Progenitor cell of endocrine pancreas (in vitro differentiated cells): ENCODE data around the gene DDIT3. TPM values are rescaled to one million over a fixed set of nuclear protein-coding genes. Genes with fewer than 3 reads are reported as not detected.

ENCODE experiments used
- DNase-seq: peaks from one replicate; pipeline ENCODE4 v3.0.0; 2021; ENCODE audit warnings: low spot score; ENCODE audit not compliant: unreplicated experiment
- H3K27ac Mint-ChIP-seq: 2 replicates; pipeline ENCODE4 v1.8.0; 2021; ENCODE audit warnings: mild to moderate bottlenecking, moderate library complexity, mixed read lengths
- H3K27me3 Mint-ChIP-seq: 2 replicates; pipeline ENCODE4 v1.8.0; 2021; ENCODE audit warnings: mixed read lengths
- H3K36me3 Mint-ChIP-seq: 2 replicates; pipeline ENCODE4 v1.8.0; 2022; ENCODE audit warnings: mixed read lengths; ENCODE audit not compliant: insufficient read depth
- H3K4me1 Mint-ChIP-seq: 2 replicates; pipeline ENCODE4 v1.8.0; 2021; ENCODE audit warnings: low read depth, mixed read lengths
- H3K4me3 Mint-ChIP-seq: 2 replicates; pipeline ENCODE4 v1.8.0; 2021; ENCODE audit warnings: low read depth, mild to moderate bottlenecking, moderate library complexity, mixed read lengths
- H3K9me3 Mint-ChIP-seq: 2 replicates; pipeline ENCODE4 v1.8.0; 2021; ENCODE audit warnings: low read depth, mixed read lengths
- total RNA-seq: library from RNA; stranded (reverse); gene quantifications from 2 replicates; pipeline ENCODE4 v1.2.1, GENCODE V29; 2021
- TF ChIP-seq, protein P1 (sequence below): fragments of 200-600 bp; sonication (generic); IDR thresholded peaks from one replicate; pipeline ENCODE4 v1.5.0; 2021; ENCODE audit warnings: antibody characterized with exemption, mild to moderate bottlenecking; ENCODE audit not compliant: unreplicated experiment

DDIT3 gene
- total RNA-seq, 1 donor from 2014 or later = 15.7 TPM

DNA sequence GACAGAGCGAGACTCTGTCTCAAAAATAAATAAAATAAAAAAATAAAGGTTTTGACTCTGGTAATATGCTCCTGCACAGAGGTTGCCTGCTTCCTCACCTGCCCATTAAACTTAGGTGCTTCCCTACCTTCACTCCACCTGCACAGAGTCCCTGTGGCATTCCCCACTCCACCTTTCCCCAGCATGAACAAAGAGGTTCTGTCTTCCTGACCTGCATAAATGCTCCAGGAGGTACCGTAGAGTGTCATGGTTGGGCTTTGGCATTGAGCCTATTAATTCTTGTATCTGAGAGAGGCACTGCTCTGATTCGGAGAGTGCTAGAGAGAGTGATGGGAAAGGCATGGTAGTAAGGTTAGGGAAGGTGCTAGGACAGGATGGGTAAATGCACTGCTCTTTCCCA is 46.9 kb downstream of the DDIT3 start:
- H3K4me1 Mint-ChIP-seq = peaks cover 6% of the 10 kb centered on the region

DNA sequence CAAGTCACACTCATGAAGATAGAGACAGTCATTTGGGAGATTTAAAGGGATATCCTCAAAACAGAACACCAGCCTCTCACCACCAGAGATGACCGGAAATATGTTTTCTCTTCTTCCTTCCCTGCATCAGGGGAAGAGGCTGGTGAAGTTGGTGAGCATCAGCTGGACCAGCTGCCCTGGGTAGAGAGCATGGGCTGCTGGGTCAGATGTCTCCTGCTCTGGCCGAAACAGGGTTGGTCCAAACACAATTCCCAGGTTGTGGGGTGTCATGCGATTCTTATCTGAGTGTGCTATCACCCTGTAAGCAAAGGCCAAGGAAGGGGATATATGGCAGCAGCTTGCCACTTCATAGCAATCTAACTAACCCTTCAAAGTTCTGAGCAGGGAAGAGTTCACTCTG is 47.9 kb downstream of the DDIT3 start:
- TF ChIP-seq, protein P1, sequence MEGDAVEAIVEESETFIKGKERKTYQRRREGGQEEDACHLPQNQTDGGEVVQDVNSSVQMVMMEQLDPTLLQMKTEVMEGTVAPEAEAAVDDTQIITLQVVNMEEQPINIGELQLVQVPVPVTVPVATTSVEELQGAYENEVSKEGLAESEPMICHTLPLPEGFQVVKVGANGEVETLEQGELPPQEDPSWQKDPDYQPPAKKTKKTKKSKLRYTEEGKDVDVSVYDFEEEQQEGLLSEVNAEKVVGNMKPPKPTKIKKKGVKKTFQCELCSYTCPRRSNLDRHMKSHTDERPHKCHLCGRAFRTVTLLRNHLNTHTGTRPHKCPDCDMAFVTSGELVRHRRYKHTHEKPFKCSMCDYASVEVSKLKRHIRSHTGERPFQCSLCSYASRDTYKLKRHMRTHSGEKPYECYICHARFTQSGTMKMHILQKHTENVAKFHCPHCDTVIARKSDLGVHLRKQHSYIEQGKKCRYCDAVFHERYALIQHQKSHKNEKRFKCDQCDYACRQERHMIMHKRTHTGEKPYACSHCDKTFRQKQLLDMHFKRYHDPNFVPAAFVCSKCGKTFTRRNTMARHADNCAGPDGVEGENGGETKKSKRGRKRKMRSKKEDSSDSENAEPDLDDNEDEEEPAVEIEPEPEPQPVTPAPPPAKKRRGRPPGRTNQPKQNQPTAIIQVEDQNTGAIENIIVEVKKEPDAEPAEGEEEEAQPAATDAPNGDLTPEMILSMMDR = no peak
- Mint-ChIP-seq H3K27ac (no peak overlapping the region), H3K27me3 (peaks cover 83% of the 10 kb centered on the region), H3K4me1 (peaks cover 6% of the 10 kb centered on the region), H3K4me3 (no peak overlapping the region), H3K9me3 (no peaks in the 10 kb centered on the region), H3K36me3 (no peaks in the 10 kb centered on the region)
- DNase-seq = no peak

More for the DNA sequence above, 46.9 kb downstream of the DDIT3 start:
- H3K4me3 Mint-ChIP-seq = no peak overlapping the region
- no peak for DNase-seq
- H3K27ac Mint-ChIP-seq = no peak overlapping the region
- H3K36me3 Mint-ChIP-seq = no peaks in the 10 kb centered on the region
- TF ChIP-seq, protein P1 = no peak
- no peaks in the 10 kb centered on the region for H3K9me3 Mint-ChIP-seq
- peaks cover 83% of the 10 kb centered on the region for H3K27me3 Mint-ChIP-seq

DNA sequence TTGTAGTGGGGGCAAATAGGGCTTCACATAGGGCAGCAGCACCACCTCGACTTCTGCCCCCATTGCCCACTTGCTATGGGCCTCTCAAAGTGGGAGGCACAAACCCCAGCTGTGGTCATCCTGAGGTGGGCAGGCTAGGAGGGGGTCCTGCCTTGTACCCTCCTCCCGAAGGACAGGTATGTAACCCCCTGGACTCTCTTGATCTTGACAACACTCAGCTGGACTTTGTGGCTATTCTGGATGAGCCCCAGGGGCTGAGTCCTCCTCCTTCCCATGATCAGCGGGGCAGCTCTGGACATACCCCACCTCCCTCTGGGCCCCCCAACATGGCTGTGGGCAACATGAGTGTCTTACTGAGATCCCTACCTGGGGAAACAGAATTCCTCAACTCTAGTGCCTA is 48.7 kb downstream of the DDIT3 start:
- peaks cover 6% of the 10 kb centered on the region for H3K4me1 Mint-ChIP-seq
- DNase-seq = no peak
- H3K4me3 Mint-ChIP-seq = no peak overlapping the region
- H3K9me3 Mint-ChIP-seq = no peaks in the 10 kb centered on the region
- no peak overlapping the region for H3K27ac Mint-ChIP-seq
- peaks cover 82% of the 10 kb centered on the region for H3K27me3 Mint-ChIP-seq
- no peaks in the 10 kb centered on the region for H3K36me3 Mint-ChIP-seq
- TF ChIP-seq, protein P1 = no peak

DNA sequence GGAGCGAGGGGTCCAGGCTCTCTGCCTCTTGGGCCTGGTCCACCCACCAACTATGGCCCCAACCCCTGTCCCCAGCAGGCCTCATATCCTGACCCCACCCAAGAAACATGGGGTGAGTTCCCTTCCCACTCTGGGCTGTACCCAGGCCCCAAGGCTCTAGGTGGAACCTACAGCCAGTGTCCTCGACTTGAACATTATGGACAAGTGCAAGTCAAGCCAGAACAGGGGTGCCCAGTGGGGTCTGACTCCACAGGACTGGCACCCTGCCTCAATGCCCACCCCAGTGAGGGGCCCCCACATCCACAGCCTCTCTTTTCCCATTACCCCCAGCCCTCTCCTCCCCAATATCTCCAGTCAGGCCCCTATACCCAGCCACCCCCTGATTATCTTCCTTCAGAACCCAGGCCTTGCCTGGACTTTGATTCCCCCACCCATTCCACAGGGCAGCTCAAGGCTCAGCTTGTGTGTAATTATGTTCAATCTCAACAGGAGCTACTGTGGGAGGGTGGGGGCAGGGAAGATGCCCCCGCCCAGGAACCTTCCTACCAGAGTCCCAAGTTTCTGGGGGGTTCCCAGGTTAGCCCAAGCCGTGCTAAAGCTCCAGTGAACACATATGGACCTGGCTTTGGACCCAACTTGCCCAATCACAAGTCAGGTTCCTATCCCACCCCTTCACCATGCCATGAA is 49.2 kb downstream of the DDIT3 start:
- Mint-ChIP-seq H3K9me3 (no peaks in the 10 kb centered on the region), H3K27me3 (peaks cover 77% of the 10 kb centered on the region), H3K27ac (no peak overlapping the region), H3K36me3 (no peaks in the 10 kb centered on the region), H3K4me3 (no peak overlapping the region), H3K4me1 (peaks cover 3% of the 10 kb centered on the region)
- TF ChIP-seq, protein P1 = no peak
- no peak for DNase-seq

DNA sequence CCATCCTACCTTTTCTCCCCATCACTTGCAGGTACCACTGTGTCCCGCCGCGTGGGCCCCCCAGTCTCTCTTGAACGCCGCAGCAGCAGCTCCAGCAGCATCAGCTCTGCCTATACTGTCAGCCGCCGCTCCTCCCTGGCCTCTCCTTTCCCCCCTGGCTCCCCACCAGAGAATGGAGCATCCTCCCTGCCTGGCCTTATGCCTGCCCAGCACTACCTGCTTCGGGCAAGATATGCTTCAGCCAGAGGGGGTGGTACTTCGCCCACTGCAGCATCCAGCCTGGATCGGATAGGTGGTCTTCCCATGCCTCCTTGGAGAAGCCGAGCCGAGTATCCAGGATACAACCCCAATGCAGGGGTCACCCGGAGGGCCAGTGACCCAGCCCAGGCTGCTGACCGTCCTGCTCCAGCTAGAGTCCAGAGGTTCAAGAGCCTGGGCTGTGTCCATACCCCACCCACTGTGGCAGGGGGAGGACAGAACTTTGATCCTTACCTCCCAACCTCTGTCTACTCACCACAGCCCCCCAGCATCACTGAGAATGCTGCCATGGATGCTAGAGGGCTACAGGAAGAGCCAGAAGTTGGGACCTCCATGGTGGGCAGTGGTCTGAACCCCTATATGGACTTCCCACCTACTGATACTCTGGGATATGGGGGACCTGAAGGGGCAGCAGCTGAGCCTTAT is 49.9 kb downstream of the DDIT3 start:
- no peaks in the 10 kb centered on the region for H3K36me3 Mint-ChIP-seq
- no peaks in the 10 kb centered on the region for H3K4me1 Mint-ChIP-seq
- H3K27ac Mint-ChIP-seq = no peak overlapping the region

More for the DNA sequence above, 49.9 kb downstream of the DDIT3 start:
- H3K9me3 Mint-ChIP-seq = no peaks in the 10 kb centered on the region
- H3K27me3 Mint-ChIP-seq = peaks cover 79% of the 10 kb centered on the region
- no peak for DNase-seq
- TF ChIP-seq, protein P1 = no peak
- H3K4me3 Mint-ChIP-seq = no peak overlapping the region
